GM12864 (cell line): ENCODE measurements around the gene CUZD1.
"Not testable (repeated sequence)": the region's sequence is repeated elsewhere in the genome, so short reads cannot be mapped to it uniquely, and the experiment has no call there.

Experiments used
- DNase-seq: peaks from one replicate; pipeline ENCODE4 v3.0.0-alpha.2; 2011; ENCODE audit warnings: low read depth
- H3K4me3 ChIP-seq: 2 replicates; pipeline ENCODE4 v1.5.1; 2011; ENCODE audit warnings: mild to moderate bottlenecking, low read depth, low read length, control low read depth
- CTCF ChIP-seq: IDR thresholded peaks from 2 replicates; pipeline ENCODE4 v1.5.1; 2011; ENCODE audit warnings: low read depth, mild to moderate bottlenecking, moderate library complexity, low read length, control low read depth, inconsistent platforms; ENCODE audit errors: missing control alignments

Gene CUZD1

GRCh38 chr10:122877264-122877663, 31.6 kb upstream of the CUZD1 start:
- TF ChIP-seq CTCF = no peak
- no peak overlapping the region for H3K4me3 ChIP-seq
- no peak for DNase-seq

GRCh38 chr10:122876467-122876855, 30.8 kb upstream of the CUZD1 start:
- TF ChIP-seq CTCF = no peak
- H3K4me3 ChIP-seq = no peak overlapping the region

GRCh38 chr10:122875843-122876466, 30.3 kb upstream of the CUZD1 start:
- DNase-seq = no peak
- H3K4me3 ChIP-seq = no peak overlapping the region
- no peak for TF ChIP-seq CTCF

More at GRCh38 chr10:122876467-122876855, 30.8 kb upstream of the CUZD1 start:
- DNase-seq = no peak

- not testable (repeated sequence) for H3K4me3 ChIP-seq, DNase-seq
Observed at GRCh38 chr10:122871947-122872346, 26.3 kb upstream of the CUZD1 start.

GRCh38 chr10:122868768-122869167, 23.1 kb upstream of the CUZD1 start:
- not testable (repeated sequence) for DNase-seq, H3K4me3 ChIP-seq

- H3K4me3 ChIP-seq, DNase-seq: not testable (repeated sequence)
Observed at GRCh38 chr10:122866757-122867482, 21.3 kb upstream of the CUZD1 start.

GRCh38 chr10:122864901-122865300, 19.2 kb upstream of the CUZD1 start:
- no peak for TF ChIP-seq CTCF
- no peak for DNase-seq
- no peak overlapping the region for H3K4me3 ChIP-seq

- no peak for TF ChIP-seq CTCF
- no peak overlapping the region for H3K4me3 ChIP-seq
- DNase-seq = no peak
Observed at GRCh38 chr10:122864194-122864592, 18.5 kb upstream of the CUZD1 start.
